ENCODE results near the gene MIEF1. TPM values are rescaled to one million over a fixed set of nuclear protein-coding genes. Genes with fewer than 3 reads are reported as not detected.

The MIEF1 gene
- total RNA-seq, 2 donors from 2014 or later, result 14.4 to 22.1 TPM

GRCh38 chr22:39559456-39560105, 57.5 kb downstream of the MIEF1 start:
- TF ChIP-seq, protein P1, sequence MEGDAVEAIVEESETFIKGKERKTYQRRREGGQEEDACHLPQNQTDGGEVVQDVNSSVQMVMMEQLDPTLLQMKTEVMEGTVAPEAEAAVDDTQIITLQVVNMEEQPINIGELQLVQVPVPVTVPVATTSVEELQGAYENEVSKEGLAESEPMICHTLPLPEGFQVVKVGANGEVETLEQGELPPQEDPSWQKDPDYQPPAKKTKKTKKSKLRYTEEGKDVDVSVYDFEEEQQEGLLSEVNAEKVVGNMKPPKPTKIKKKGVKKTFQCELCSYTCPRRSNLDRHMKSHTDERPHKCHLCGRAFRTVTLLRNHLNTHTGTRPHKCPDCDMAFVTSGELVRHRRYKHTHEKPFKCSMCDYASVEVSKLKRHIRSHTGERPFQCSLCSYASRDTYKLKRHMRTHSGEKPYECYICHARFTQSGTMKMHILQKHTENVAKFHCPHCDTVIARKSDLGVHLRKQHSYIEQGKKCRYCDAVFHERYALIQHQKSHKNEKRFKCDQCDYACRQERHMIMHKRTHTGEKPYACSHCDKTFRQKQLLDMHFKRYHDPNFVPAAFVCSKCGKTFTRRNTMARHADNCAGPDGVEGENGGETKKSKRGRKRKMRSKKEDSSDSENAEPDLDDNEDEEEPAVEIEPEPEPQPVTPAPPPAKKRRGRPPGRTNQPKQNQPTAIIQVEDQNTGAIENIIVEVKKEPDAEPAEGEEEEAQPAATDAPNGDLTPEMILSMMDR (IDR thresholded peaks at IDR 0.05), result peak in 1 of 2 donors; percentile 33
- Histone ChIP-seq H3K27me3 (peaks cover 8 to 14% of the 10 kb centered on the region in 2 donors), H3K4me1 (peaks cover 0 to 13% of the 10 kb centered on the region in 2 donors), H3K36me3 (no peaks in the 10 kb centered on the region), H3K4me3 (no peak overlapping the region), H3K27ac (no peak overlapping the region), H3K9me3 (no peaks in the 10 kb centered on the region)
- DNase-seq (ENCODE audit: low spot score), result no peak

- Histone ChIP-seq H3K27ac (no peak overlapping the region), H3K27me3 (peaks cover 8 to 14% of the 10 kb centered on the region in 2 donors), H3K4me3 (no peak overlapping the region), H3K36me3 (no peaks in the 10 kb centered on the region), H3K4me1 (peaks cover 0 to 13% of the 10 kb centered on the region in 2 donors), H3K9me3 (no peaks in the 10 kb centered on the region)
- DNase-seq (ENCODE audit: low spot score), result no peak
- TF ChIP-seq, protein P1 (IDR thresholded peaks at IDR 0.05), result no peak
Observed at GRCh38 chr22:39560127-39560526, 58.0 kb downstream of the MIEF1 start.

- no peak for DNase-seq (ENCODE audit: low spot score)
- Histone ChIP-seq H3K36me3 (no peaks in the 10 kb centered on the region), H3K27me3 (peaks cover 5 to 8% of the 10 kb centered on the region in 2 donors), H3K4me3 (no peak overlapping the region), H3K9me3 (no peaks in the 10 kb centered on the region), H3K4me1 (peaks cover 0 to 7% of the 10 kb centered on the region in 2 donors), H3K27ac (no peak overlapping the region)
- TF ChIP-seq, protein P1 (IDR thresholded peaks at IDR 0.05), result no peak
Observed at GRCh38 chr22:39562839-39563489, 60.9 kb downstream of the MIEF1 start.

GRCh38 chr22:39563571-39564428, 61.7 kb downstream of the MIEF1 start:
- no peak for DNase-seq (ENCODE audit: low spot score)
- H3K36me3 ChIP-seq, result no peaks in the 10 kb centered on the region
- no peaks in the 10 kb centered on the region for H3K4me1 ChIP-seq
- no peak overlapping the region for H3K4me3 ChIP-seq
- TF ChIP-seq, protein P1 (IDR thresholded peaks at IDR 0.05), result no peak
- no peak overlapping the region for H3K27ac ChIP-seq
- no peaks in the 10 kb centered on the region for H3K27me3 ChIP-seq
- H3K9me3 ChIP-seq, result no peaks in the 10 kb centered on the region

DNA sequence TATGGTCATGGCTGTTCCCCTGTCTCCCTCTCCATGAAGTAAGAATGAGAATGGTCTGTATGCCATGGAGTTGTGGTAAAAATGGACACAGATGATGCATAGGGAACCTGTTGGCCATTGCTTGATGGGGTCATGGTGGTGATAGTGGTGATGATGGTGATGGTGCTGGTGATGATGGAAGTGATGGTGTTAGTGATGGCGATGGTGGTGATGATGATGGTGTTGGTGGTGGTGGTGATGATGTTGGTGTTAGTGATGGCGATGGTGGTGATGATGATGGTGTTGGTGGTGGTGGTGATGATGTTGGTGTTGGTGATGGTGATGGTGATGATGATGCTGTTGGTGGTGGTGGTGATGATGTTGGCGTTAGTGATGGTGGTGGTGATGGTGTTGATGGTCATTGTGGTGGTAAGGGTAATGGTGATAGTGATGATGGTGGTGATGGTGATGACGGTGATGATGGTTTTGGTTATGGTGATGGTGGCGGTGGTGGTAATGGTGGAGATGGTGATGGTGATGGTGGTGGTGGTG, 63.4 kb downstream of the MIEF1 start:
- Histone ChIP-seq H3K4me1 (no peaks in the 10 kb centered on the region), H3K27me3 (no peaks in the 10 kb centered on the region), H3K9me3 (no peaks in the 10 kb centered on the region), H3K4me3 (no peak overlapping the region), H3K36me3 (no peaks in the 10 kb centered on the region), H3K27ac (no peak overlapping the region)
- TF ChIP-seq, protein P1 (IDR thresholded peaks at IDR 0.05), result no peak
- DNase-seq (ENCODE audit: low spot score), result no peak
